AML-193 (cell line): ENCODE results near the gene CLCF1.

Experiments used
- DNase-seq, 2 experiments: peaks; one replicate each; lab custom pipeline; 2025; lab: John Stamatoyannopoulos, UW

CLCF1 gene

DNA sequence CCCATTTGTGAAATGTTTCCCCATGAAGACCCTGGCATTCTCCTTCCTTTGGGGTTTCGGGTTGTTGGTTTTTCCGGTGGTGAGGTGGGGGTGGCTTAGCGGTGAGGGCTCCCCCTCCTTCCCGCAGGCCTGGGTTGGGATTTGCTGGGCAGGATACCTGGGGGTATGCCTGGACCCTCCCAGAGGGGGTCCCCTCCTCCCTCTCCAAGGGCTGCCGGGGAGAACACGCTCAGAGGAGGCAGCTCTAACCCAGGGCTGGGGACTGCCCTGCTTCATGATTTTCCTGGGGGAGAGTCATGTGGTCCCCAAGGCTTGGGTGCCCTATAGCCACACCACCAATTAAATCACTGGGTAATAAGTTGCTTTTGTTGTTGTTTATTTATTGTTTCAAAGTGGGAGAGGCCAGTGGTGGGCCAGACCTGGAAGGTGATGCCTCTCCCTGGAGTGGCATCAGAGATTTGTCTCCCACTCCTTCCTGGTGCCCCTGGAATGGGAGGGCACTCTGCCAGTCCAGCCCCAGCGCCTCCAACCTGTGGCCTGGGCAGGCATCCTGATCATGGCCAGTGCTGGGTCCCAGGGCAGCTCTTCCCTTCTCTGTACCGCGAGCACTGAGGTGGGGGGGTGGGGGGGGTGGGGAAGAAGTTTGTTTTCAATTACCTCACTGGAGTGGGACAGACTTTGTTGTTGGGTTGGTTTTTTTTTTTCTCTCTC lies 1.3 kb upstream of the CLCF1 start:
- DNase-seq = no peak

GRCh38 chr11:67373648-67374570 lies 511 bp upstream of the CLCF1 start:
- DNase-seq = peak; percentile 68 to 72

GRCh38 chr11:67372321-67372992 lies 941 bp downstream of the CLCF1 start:
- DNase-seq = no peak

DNA sequence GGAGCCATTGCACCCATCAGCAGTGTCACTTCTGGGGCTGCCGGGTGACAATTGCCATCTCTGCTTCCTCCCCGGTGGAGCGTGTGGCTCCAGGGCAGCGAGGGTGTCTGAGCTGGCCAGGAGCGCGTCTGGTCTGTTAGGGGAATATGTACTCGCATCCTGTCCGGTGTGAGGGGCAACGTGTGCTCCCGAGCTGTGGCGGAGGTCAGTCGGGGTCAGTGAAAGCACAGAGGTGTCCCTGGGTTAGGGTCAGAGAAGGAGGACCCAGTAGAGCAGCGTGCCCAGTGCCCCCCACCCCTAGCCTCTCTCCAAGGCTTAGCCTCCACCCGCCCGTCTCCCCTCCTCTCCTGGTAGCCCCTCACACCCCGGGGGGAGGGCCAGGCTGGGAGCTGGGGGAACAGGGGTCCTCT lies 1.5 kb downstream of the CLCF1 start:
- no peak for DNase-seq

- peak; percentile 68 to 75 for DNase-seq
These were observed 2.0 kb downstream of the CLCF1 start for GRCh38 chr11:67371189-67371910.

GRCh38 chr11:67370351-67371076 lies 2.9 kb downstream of the CLCF1 start:
- no peak for DNase-seq

DNA sequence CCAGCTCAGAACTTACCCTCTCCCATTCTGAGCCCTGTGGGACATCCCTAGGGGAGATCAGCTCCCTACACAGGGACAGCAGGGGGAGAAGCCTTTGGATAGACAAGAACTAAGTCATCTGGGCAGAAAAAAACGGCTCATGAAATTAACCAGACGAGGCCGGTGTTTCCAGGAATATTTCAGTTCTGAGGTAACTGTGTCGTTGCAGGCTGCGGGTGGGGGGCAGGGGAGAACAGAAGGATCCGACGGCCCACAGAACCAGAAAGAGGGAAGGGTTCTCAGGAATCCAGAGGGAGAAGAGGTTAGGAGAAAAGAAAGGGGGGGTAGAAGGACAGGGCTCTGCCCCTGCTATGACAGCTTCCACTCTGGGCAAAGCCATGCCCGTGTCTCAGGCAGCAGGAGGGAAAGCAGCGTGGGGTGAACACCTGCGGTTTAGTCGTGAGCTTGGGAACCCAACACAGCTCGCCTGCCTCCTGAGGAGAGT lies 3.6 kb downstream of the CLCF1 start:
- no peak for DNase-seq

DNA sequence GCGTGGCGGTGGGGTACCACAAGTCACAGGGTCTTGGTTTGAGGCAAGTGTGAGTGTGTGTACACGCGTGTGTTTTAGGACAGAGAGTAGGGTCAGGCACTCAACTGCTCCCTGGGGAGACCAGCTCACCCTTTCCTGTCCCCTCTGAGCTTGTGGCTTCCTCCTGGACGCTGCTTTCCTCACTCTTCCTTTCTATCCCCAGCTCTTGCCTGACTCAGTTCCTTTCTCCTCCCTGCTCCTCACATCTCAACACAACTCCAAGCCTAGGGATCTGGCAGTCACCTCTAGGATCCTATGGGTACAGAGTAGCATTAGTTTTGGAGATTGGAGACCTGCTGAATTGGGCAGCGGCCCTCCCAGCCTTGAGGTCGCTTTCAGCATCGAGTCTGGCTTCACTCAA lies 4.1 kb downstream of the CLCF1 start:
- no peak for DNase-seq

GRCh38 chr11:67368621-67369020 lies 4.8 kb downstream of the CLCF1 start:
- no peak for DNase-seq

DNA sequence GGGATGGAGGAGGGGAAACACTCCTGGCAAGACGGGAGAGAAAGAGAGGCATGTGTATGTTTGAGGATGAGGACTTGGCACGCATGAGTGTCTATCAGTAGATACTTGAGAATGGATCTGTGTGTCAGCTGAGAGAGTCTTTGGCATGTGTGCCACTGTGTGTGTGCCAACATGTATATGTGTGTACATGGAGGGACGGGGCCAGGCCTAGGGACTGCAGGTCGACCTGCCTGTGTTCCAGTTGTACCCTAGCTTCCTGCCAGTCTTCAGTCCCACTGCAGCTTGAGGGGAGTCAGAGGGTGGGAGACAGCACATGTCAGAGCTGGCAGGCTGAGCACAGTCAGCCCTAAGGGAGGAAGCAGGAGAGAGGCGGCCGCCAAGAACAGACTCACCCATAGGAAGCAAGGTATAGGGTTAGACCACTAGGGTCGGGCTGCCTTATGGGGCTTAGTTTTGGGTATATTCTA lies 5.6 kb downstream of the CLCF1 start:
- DNase-seq = no peak

GRCh38 chr11:67366961-67367760 lies 6.2 kb downstream of the CLCF1 start:
- no peak for DNase-seq

- no peak for DNase-seq
These were observed 6.9 kb downstream of the CLCF1 start for GRCh38 chr11:67366546-67366945.

DNA sequence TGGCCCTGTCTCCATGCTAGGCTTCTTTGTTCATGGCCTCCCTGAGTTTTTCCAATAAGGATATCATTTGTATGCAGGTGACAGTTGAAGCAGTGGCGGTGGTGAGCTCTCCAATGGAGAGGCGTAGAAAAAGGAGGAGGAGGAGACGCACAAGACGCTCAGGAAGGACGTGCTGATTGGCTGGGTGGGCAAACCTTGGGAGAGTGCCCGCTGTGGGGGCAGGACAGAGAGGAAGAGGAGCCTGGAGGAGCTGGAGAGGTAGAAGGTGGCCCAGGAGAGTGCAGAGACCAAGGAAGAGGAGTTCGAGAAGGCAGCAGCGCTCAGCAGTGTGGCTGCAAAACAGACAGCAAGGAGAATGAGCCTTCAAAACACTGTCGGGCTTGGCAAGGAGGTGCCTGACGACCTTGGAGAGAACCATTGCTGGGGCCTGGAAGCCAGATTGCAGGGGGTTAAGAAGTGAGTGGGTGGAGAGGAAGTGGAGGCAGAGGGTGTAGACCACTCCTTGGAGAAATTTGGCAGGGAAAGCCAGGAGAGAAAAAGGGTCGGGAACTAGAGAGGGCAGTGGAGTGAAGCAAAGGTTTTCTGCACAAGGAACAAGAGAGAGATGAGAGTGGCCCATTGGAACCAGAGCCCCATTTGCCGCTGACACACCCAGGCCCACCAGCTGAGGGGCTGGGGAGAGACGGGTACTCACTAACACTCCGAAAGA lies 7.5 kb downstream of the CLCF1 start:
- DNase-seq = no peak

DNA sequence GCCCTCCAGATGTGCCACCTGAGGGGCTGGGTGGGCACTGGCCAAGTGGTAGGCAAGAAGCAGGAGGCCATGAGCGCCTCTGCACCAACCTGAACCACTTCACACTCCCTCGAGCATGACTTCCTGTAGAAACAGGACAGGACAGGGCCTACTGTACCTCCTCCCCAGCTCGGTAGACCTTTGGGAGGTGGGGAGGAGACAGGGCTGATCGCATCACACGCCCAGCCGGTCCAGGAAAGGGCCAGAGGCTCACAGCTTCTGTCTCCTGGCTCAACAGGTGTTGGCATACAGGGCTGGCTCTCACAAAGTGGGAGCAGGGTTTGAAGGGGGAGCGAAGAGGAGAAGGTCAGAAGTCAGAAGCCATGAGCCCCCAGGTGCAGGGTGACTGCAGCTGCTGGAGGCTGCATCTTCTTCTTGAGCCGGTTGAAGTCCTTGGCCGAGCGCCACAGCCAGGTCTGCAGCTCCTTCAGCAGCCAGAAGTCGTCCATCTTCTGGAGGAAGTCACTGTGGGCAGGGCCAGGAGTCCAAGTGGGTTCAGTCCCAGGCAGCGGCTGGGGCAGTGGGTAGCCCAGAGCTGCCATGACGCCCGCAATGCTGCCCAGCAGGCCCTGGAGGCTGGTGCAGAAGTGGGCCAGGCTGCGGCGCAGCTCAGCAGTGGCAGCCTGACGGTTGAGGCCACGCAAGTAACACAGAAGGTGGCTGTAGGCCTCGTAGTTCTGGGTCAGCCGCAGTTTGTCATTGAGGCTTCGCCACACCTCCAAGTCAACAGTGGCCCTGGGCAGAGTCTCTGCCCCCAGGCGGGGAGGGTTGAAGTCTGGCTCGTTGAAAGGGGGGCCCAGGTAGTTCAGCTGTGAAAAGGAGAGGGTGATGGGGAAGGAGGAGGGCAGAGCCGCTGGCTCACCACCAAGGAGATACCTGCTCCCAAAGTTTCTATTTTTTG lies 8.3 kb downstream of the CLCF1 start:
- DNase-seq = no peak

GRCh38 chr11:67364169-67364568 lies 9.2 kb downstream of the CLCF1 start:
- DNase-seq = no peak

GRCh38 chr11:67357831-67358670 lies 15.3 kb downstream of the CLCF1 start:
- DNase-seq = no peak

DNA sequence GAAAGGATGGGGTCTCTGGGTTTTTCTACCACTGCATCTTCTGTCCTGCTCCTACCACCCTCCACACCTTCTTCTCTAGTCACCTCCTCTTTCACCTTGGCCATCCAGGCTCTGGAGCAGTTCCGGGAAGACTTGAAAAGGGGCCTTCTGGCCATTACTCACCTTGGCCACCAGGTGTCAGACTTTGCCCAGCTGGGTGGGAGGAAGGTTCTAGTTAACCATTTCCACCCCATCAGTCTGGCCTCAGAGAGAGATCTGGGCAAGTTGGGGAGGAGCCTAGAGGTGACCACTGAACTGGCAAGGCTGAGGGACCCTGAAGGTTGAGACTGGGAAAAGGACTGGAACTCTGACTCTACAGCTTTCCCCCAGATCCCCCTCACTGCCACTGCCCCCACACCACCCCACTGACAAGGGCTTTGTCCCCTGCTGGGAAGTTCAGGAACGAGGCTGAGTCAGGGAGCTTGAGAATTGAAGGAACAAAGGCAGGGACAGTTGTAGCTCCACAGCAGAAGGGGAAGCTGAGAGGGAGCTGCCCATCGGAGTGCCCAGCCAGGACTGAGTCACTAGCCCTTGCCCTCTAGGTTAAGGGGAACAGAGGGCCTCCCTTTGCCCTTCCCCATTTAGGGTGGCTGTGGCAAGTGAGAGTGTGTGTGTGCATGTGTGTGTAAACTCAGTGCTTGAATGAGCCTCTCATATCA lies 16.4 kb downstream of the CLCF1 start:
- peak; percentile 73 to 82 for DNase-seq
